Thoracic aorta (tissue), 2 donors: Measurements from ENCODE around the gene TFF3. TPM values are rescaled to one million over a fixed set of nuclear protein-coding genes. Genes with fewer than 3 reads are reported as not detected.

Source experiments
- ATAC-seq: fragments of 150-250 bp; one replicate; pipeline ENCODE4 v1.8.0; 2017; ENCODE audit warnings: low read depth; ENCODE audit not compliant: insufficient number of reproducible peaks, low FRiP score
- DNase-seq: peaks from one replicate; pipeline ENCODE4 v3.0.0-alpha.2; 2020; ENCODE audit warnings: low spot score
- H3K27ac ChIP-seq, 2 donors: fragments of 200-600 bp; sonication (generic); 1 replicate in 1 of 2; 2 replicates in 1 of 2; pipeline ENCODE4 v1.5.1; 2016; ENCODE audit warnings: mild to moderate bottlenecking in 2 of 2, moderate library complexity in 2 of 2
- H3K27me3 ChIP-seq: fragments of 200-600 bp; sonication (generic); replicated peaks from 2 replicates; pipeline ENCODE4 v1.6.0; 2016; ENCODE audit warnings: mild to moderate bottlenecking; ENCODE audit not compliant: insufficient read depth
- H3K36me3 ChIP-seq: fragments of 200-600 bp; sonication (generic); one replicate; pipeline ENCODE4 v1.5.1; 2016
- H3K4me1 ChIP-seq, 2 donors: fragments of 200-600 bp; sonication (generic); 1 replicate in 1 of 2; 2 replicates in 1 of 2; pipeline versions ENCODE4 v1.5.1 to v1.6.0; 2016; ENCODE audit warnings: low read depth in 2 of 2, mild to moderate bottlenecking in 1 of 2; ENCODE audit not compliant: control insufficient read depth in 1 of 2
- H3K4me3 ChIP-seq: fragments of 200-600 bp; sonication (generic); 2 replicates; pipeline ENCODE4 v1.5.1; 2016; ENCODE audit warnings: mild to moderate bottlenecking
- H3K9me3 ChIP-seq: fragments of 200-600 bp; sonication (generic); 2 replicates; pipeline ENCODE4 v1.5.1; 2016
- CTCF ChIP-seq: fragments of 200-600 bp; sonication (generic); IDR thresholded peaks from one replicate; pipeline ENCODE4 v1.5.1; 2019; ENCODE audit warnings: antibody characterized with exemption
- total RNA-seq, 2 donors: library from RNA; depleted of rRNA; stranded (reverse); fragments of >200 nt; gene quantifications; one replicate each; pipeline versions ENCODE4 v1.1.0 to v1.2.3, GENCODE V29; 2016

TFF3 gene
- total RNA-seq, 2 donors from 2014 or later = 3.2 TPM; not detected in 1

DNA sequence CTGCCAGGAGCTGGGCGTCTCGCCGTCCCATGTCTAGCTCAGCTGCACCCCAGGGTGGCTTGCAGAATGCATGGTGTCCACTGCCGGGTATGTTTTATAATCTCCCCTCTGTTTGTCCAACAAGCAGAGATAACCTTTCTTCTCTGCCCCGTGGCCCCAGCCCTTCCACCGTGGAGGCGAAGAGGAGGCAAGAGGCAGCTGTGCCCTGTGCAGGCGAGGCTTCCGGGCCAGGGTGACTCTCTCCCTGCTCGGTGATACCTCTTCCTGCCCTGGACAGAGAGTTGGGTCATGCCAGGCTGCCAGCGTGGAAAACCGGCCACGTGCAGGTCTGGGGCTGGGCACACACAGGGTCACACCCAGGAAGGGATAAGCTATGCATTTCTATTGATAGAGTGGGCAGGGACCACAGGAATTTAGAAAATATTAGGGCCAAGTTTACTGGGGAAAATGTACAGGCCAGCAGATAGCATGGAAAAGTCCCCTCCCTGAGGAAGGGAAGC is 35.8 kb upstream of the TFF3 start, which contains the start of gene TFF2:
TSS of gene TFF2 (minus strand) at position 68 of the 500 bp plus-strand sequence. CDS start at position 31, 37 bp downstream.
- ATAC-seq = no peak
- no peaks in the 10 kb centered on the region for H3K27me3 ChIP-seq
- H3K36me3 ChIP-seq = no peaks in the 10 kb centered on the region

GRCh38 chr21:42350318-42350910 is 35.2 kb upstream of the TFF3 start:
- Histone ChIP-seq H3K4me3 (no peak overlapping the region), H3K27ac (no peak overlapping the region), H3K27me3 (no peaks in the 10 kb centered on the region), H3K36me3 (no peaks in the 10 kb centered on the region), H3K9me3 (peaks cover 1% of the 10 kb centered on the region), H3K4me1 (no peaks in the 10 kb centered on the region)
- no peak for ATAC-seq
- TF ChIP-seq CTCF = no peak
- DNase-seq = no peak

More for the DNA sequence above, 35.8 kb upstream of the TFF3 start, which contains the start of gene TFF2:
- H3K9me3 ChIP-seq = peaks cover 4% of the 10 kb centered on the region
- no peak within 1 kb of the TSS for H3K4me3 ChIP-seq
- no peak for DNase-seq
- H3K4me1 ChIP-seq = no peaks in the 10 kb centered on the region
- no peak for TF ChIP-seq CTCF
- H3K27ac ChIP-seq = no peak within 1 kb of the TSS

DNA sequence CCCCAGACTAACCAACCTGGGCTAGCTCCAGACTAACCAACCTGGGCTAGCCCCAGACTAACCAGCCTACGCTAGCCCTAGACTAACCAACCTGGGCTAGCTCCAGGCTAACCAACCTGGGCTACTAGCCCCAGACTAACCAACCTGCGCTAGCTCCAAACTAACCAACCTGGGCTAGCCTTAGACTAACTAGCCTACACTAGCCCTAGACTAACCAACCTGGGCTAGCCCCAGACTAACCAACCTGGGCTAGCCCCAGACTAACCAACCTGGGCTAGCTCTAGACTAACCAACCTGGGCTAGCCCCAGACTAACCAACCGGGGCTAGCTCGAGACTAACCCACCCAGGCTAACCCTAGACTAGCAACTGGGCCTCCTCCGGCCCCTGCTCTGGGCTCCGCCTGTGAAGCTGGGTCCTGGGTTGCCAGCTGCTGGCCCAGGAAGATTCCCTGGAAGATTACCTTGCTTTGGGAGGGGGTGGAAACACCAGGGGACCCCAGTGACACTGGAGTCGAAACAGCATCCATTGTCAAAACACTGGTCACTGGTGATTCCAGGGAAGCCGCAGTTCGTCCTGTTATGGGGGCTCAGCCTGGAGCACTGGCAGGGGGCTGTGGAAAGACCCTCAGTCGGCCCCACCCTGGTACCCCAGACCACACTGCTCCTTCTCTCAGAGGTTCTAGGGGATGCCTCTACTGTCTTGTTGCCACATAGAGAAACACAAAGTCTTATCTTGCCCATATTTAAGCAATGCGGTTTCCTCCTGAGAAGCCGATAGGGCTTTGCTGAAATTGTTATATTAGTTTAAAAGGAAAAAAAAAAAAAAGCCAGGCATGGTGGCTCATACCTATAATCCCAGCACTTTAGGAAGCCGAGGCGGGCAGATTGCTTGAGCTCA is 34.5 kb upstream of the TFF3 start:
- no peaks in the 10 kb centered on the region for H3K9me3 ChIP-seq
- no peaks in the 10 kb centered on the region for H3K4me1 ChIP-seq
- no peak for TF ChIP-seq CTCF
- no peak for ATAC-seq
- DNase-seq = no peak
- no peaks in the 10 kb centered on the region for H3K27me3 ChIP-seq
- no peak overlapping the region for H3K27ac ChIP-seq
- H3K36me3 ChIP-seq = no peaks in the 10 kb centered on the region
- H3K4me3 ChIP-seq = no peak overlapping the region

- H3K4me1 ChIP-seq = no peaks in the 10 kb centered on the region
- no peak overlapping the region for H3K27ac ChIP-seq
- no peaks in the 10 kb centered on the region for H3K27me3 ChIP-seq
- no peak for TF ChIP-seq CTCF
- DNase-seq = no peak
- no peak for ATAC-seq
- no peak overlapping the region for H3K4me3 ChIP-seq
- H3K9me3 ChIP-seq = no peaks in the 10 kb centered on the region
- H3K36me3 ChIP-seq = no peaks in the 10 kb centered on the region
These were observed 33.6 kb upstream of the TFF3 start for GRCh38 chr21:42348762-42349161.
